HepG2 (cell line): ENCODE measurements around the gene SPOP. TPM values are rescaled to one million over a fixed set of nuclear protein-coding genes. Genes with fewer than 3 reads are reported as not detected.

Source experiments
- CHD2 ChIP-seq: IDR thresholded peaks from 2 replicates; pipeline ENCODE4 v1.6.1; 2011; ENCODE audit warnings: low read depth, low read length, improper control_type of control experiment
- FOSL2 ChIP-seq: sonication (generic); formaldehyde crosslinking; IDR thresholded peaks from 2 replicates; pipeline ENCODE4 v1.4.0; 2020; ENCODE audit warnings: missing genetic modification reagents
- GTF3A ChIP-seq: sonication (generic); formaldehyde crosslinking; conservative IDR thresholded peaks from 2 replicates; pipeline ENCODE4 v1.4.0; 2020; ENCODE audit warnings: mild to moderate bottlenecking, missing genetic modification reagents
- HES4 ChIP-seq: sonication (generic); formaldehyde crosslinking; IDR thresholded peaks from 2 replicates; pipeline ENCODE4 v1.9.0; 2021; ENCODE audit warnings: mild to moderate bottlenecking, missing genetic modification reagents, borderline replicate concordance
- KDM6A ChIP-seq: IDR thresholded peaks from 2 replicates; pipeline ENCODE4 v1.6.1; 2016; ENCODE audit warnings: low read depth
- PCBP1 ChIP-seq: fragments of 200-400 bp; formaldehyde crosslinking; IDR thresholded peaks from 2 replicates; pipeline ENCODE4 v1.6.1; 2017; ENCODE audit warnings: mild to moderate bottlenecking, low read depth, low read length, borderline replicate concordance
- SNAPC2 ChIP-seq: sonication (generic); formaldehyde crosslinking; IDR thresholded peaks from 2 replicates; pipeline ENCODE4 v1.8.1; 2022; ENCODE audit warnings: mild to moderate bottlenecking, missing genetic modification reagents
- SYNCRIP ChIP-seq: fragments of 200-400 bp; formaldehyde crosslinking; IDR thresholded peaks from 2 replicates; pipeline ENCODE4 v1.6.1; 2018; ENCODE audit warnings: mild to moderate bottlenecking, low read depth, low read length; ENCODE audit not compliant: insufficient read depth
- TOPORS ChIP-seq: sonication (generic); formaldehyde crosslinking; IDR thresholded peaks from 2 replicates; pipeline ENCODE4 v1.8.0; 2023; ENCODE audit warnings: mild to moderate bottlenecking, missing genetic modification reagents
- U2AF1 ChIP-seq: fragments of 200-400 bp; formaldehyde crosslinking; optimal IDR thresholded peaks from 2 replicates; pipeline ENCODE3; 2017; ENCODE audit warnings: mild to moderate bottlenecking, low read depth, low read length
- U2AF2 ChIP-seq: fragments of 200-400 bp; formaldehyde crosslinking; IDR thresholded peaks from 2 replicates; pipeline ENCODE4 v1.6.1; 2017; ENCODE audit warnings: low read depth, mild to moderate bottlenecking, low read length
- ZBTB20 ChIP-seq: sonication (generic); formaldehyde crosslinking; IDR thresholded peaks from 2 replicates; pipeline ENCODE4 v1.8.1; 2023; ENCODE audit warnings: missing genetic modification reagents, low read depth, mild to moderate bottlenecking, borderline replicate concordance
- ZFP36L1 ChIP-seq: sonication (generic); formaldehyde crosslinking; IDR thresholded peaks from 2 replicates; pipeline ENCODE4 v1.8.0; 2022; ENCODE audit warnings: mild to moderate bottlenecking, missing genetic modification reagents, moderate library complexity
- ZNF264 ChIP-seq: sonication (generic); formaldehyde crosslinking; IDR thresholded peaks from 2 replicates; pipeline ENCODE4 v1.4.0; 2020; ENCODE audit warnings: missing genetic modification reagents
- ZNF292 ChIP-seq: sonication (generic); formaldehyde crosslinking; IDR thresholded peaks from 2 replicates; pipeline ENCODE4 v1.8.1; 2022; ENCODE audit warnings: mild to moderate bottlenecking, low read depth, missing genetic modification reagents, borderline replicate concordance
- ZNF407 ChIP-seq: sonication (generic); formaldehyde crosslinking; IDR thresholded peaks from one replicate; pipeline ENCODE4 v1.5.1; 2020; ENCODE audit warnings: mild to moderate bottlenecking, missing genetic modification reagents; ENCODE audit errors: not compliant biosample characterization
- ZNF768 ChIP-seq: sonication (generic); formaldehyde crosslinking; IDR thresholded peaks from 2 replicates; pipeline ENCODE4 v1.4.0; 2020; ENCODE audit warnings: missing genetic modification reagents
- polyA plus RNA-seq, 8 experiments: library from polyadenylated mRNA; depleted of rRNA in 3 of 8; stranded (reverse) in 7 of 8; unstranded in 1 of 8; fragments of >200 nt; fragmentation: Illumina TruSeq in 4 of 8; extraction: Trizol in 4 of 8; gene quantifications; 2 replicates each; pipeline versions ENCODE4 v1.2.1 to v1.2.3, GENCODE V29; 2011 to 2016; ENCODE audit warnings: low read depth in 4 of 8, missing spikeins in 1 of 8, mixed read lengths in 1 of 8; ENCODE audit not compliant: insufficient read depth in 1 of 8
- total RNA-seq, 5 experiments: library from RNA; depleted of rRNA; stranded (reverse); fragments of >200 nt; fragmentation: Illumina TruSeq; extraction: Trizol; gene quantifications; 2 replicates each; pipeline ENCODE4 v1.2.3, GENCODE V29; 2016; ENCODE audit warnings: low read depth in 1 of 5

The SPOP gene
- total and polyA plus RNA-seq, 2 of the 13 experiments (the other 11 are each of a cell fraction or from before 2014, with no cell fraction given) = 52.8 to 60.8 TPM

- TF ChIP-seq ZNF407 (CRISPR knock-in tag) (peak; percentile 92), U2AF2 (no peak), SYNCRIP (no peak), ZNF768 (CRISPR knock-in tag) (peak; percentile 54; the same call in 1 of the 2 replicates), FOSL2 (CRISPR knock-in tag) (peak; percentile 73), ZFP36L1 (CRISPR knock-in tag) (peak; percentile 100), HES4 (CRISPR knock-in tag) (peak; percentile 95), ZNF264 (CRISPR knock-in tag) (peak; percentile 89; the same call in 1 of the 2 replicates), ZNF292 (CRISPR knock-in tag) (peak; percentile 63; the same call in 1 of the 2 replicates), KDM6A (CRISPR knock-in tag) (no peak; the same call in 1 of the 2 replicates), PCBP1 (peak; percentile 82; the same call in 1 of the 2 replicates), CHD2 (0 out of 2 replicates have a peak, but pooled peaks have one; percentile 23), TOPORS (peak; percentile 100), SNAPC2 (peak; percentile 99), U2AF1 (no peak), ZBTB20 (CRISPR knock-in tag) (peak; percentile 95), GTF3A (CRISPR knock-in tag) (no peak)
Measured at GRCh38 chr17:49677933-49678847, at the start of gene SPOP (continued).
